Neutrophil (primary cell): ENCODE results near the gene OR5B3.
"Not testable (repeated sequence)": the region's sequence is repeated elsewhere in the genome, so short reads cannot be mapped to it uniquely, and the experiment has no call there.

Experiments
- H3K27ac ChIP-seq: fragments of 200-600 bp; sonication (generic); 2 replicates; pipeline ENCODE4 v1.5.1; 2016; ENCODE audit warnings: mild to moderate bottlenecking, moderate library complexity
- H3K27me3 ChIP-seq: fragments of 200-600 bp; sonication (generic); 2 replicates; pipeline ENCODE4 v1.6.0; 2016; ENCODE audit warnings: mild to moderate bottlenecking
- H3K36me3 ChIP-seq: fragments of 200-600 bp; sonication (generic); 2 replicates; pipeline ENCODE4 v1.5.1; 2017
- H3K4me1 ChIP-seq, 2 experiments: fragments of 200-600 bp in 1 of 2; sonication (generic) in 1 of 2; 1 replicate in 1 of 2; 2 replicates in 1 of 2; pipeline versions ENCODE4 v1.5.1 to v1.6.1; 2013 to 2016; ENCODE audit warnings: low read depth in 1 of 2, low read length in 1 of 2, mild to moderate bottlenecking in 1 of 2, moderate library complexity in 1 of 2; ENCODE audit not compliant: control insufficient read depth in 1 of 2, insufficient read depth in 1 of 2
- H3K4me3 ChIP-seq, 2 experiments: fragments of 200-600 bp in 1 of 2; sonication (generic) in 1 of 2; 1 replicate in 1 of 2; 2 replicates in 1 of 2; pipeline ENCODE4 v1.5.1; 2013 to 2016; ENCODE audit warnings: low read depth in 1 of 2, low read length in 1 of 2, mild to moderate bottlenecking in 1 of 2, moderate library complexity in 1 of 2
- H3K9me3 ChIP-seq: fragments of 200-600 bp; sonication (generic); 2 replicates; pipeline ENCODE4 v1.5.1; 2016
- CTCF ChIP-seq: fragments of 200-600 bp; sonication (generic); IDR thresholded peaks from 2 replicates; pipeline ENCODE4 v1.5.1; 2016; ENCODE audit warnings: antibody characterized with exemption

OR5B3 gene

DNA sequence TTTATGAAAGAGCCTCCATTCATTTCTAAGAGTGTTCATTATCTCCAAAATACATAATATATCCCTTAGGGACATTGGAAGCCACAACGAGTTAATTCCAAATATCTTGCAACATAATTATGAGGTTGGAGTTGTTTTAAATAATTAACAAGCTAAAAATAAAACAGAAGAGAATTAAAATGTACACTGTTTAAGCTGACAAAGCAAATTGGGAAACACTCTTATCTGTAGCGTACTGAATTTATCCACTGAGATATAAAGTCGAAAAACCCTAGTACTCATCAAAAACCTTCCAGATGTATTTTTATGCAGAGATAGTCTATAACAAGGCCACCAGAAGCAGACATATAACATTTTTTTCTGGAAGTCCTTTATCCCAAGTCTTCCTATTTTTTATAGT is 27.5 kb upstream of the OR5B3 start:
- H3K4me3 ChIP-seq: no peak overlapping the region
- TF ChIP-seq CTCF: no peak
- no peaks in the 10 kb centered on the region for H3K9me3 ChIP-seq
- H3K36me3 ChIP-seq: no peaks in the 10 kb centered on the region
- no peaks in the 10 kb centered on the region for H3K4me1 ChIP-seq
- H3K27ac ChIP-seq: no peak overlapping the region
- H3K27me3 ChIP-seq: no peaks in the 10 kb centered on the region

DNA sequence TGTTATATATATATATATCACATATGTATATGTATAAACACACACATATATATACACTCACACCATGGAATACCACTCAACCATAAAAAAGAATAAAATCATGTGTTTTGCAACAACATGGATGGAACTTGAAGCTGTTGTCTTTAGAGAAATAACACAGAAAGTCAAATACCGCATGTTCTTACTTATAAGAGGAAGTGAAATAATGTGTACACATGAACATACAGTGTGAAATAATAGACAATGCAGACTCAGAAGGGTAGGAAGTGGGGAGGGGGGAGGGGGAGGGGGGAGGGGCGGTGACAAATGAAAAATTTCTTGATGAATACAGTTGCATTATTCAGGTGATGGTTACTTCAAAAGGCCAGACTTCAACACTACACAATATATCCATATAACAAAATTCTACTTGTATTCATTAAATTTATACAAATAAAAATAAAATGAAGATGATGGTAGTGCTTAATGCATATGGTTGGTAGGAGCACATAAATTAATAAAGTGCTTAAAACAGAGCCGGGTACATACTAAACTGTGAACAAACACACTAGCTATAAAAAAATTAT is 27.0 kb upstream of the OR5B3 start:
- no peaks in the 10 kb centered on the region for H3K9me3 ChIP-seq
- no peak overlapping the region for H3K27ac ChIP-seq
- TF ChIP-seq CTCF: no peak
- no peaks in the 10 kb centered on the region for H3K27me3 ChIP-seq
- H3K36me3 ChIP-seq: no peaks in the 10 kb centered on the region
- H3K4me3 ChIP-seq: no peak overlapping the region
- H3K4me1 ChIP-seq: no peaks in the 10 kb centered on the region

DNA sequence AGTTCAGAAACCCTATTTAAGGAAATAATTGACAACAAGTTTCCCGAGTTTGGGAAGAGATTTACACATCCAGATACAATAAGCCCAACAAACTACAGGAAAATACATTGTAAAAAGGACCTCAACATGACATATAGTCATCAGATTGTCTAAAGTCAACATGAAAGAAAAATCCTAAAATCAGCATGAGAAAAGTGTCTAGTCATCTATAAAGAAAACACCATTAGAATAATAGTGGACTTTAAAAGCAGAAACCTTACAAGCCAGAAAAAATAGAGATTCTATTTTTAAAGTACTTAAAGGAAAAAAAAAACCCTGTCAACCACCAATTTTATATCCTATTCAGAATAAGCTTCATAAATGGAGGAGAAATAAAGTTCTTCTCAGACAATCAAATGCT is 22.6 kb upstream of the OR5B3 start:
- no peaks in the 10 kb centered on the region for H3K27me3 ChIP-seq
- H3K4me1 ChIP-seq: no peaks in the 10 kb centered on the region
- H3K9me3 ChIP-seq: no peaks in the 10 kb centered on the region
- no peak overlapping the region for H3K4me3 ChIP-seq
- no peaks in the 10 kb centered on the region for H3K36me3 ChIP-seq
- TF ChIP-seq CTCF: no peak
- H3K27ac ChIP-seq: no peak overlapping the region

DNA sequence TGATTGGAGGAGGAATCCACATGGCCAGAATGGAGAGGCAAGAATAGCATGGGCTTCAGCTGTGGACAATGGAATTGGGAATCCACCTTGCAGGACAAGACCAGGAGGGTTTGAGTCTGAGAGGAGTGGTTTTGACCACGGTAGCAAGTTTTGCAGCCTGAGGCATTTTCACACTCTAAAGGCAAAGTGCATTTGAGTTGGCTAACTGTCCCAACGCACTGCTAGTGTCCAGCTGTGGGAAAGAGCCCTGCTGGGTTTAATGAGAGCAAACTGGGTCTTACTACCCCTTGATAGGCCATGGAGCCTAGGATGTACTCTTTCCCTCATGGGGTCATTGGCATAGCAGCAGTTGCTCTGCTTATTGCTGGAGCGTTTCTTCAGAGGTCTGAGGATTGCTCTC is 21.3 kb upstream of the OR5B3 start, which contains the start of gene OR5B2:
Gene OR5B2, minus strand, starts transcription at position 101 of the 400 bp plus-strand sequence. CDS start 4,860 bp downstream, outside the sequence.
- Histone ChIP-seq H3K4me1 (no peaks in the 10 kb centered on the region), H3K27me3 (no peaks in the 10 kb centered on the region), H3K9me3 (no peaks in the 10 kb centered on the region), H3K4me3 (no peak within 1 kb of the TSS), H3K27ac (no peak within 1 kb of the TSS), H3K36me3 (no peaks in the 10 kb centered on the region)
- TF ChIP-seq CTCF: no peak

GRCh38 chr11:58399622-58400021 is 7.1 kb downstream of the OR5B3 start:
- H3K9me3 ChIP-seq, H3K27me3 ChIP-seq, H3K27ac ChIP-seq, H3K4me3 ChIP-seq, H3K36me3 ChIP-seq, H3K4me1 ChIP-seq: not testable (repeated sequence)

DNA sequence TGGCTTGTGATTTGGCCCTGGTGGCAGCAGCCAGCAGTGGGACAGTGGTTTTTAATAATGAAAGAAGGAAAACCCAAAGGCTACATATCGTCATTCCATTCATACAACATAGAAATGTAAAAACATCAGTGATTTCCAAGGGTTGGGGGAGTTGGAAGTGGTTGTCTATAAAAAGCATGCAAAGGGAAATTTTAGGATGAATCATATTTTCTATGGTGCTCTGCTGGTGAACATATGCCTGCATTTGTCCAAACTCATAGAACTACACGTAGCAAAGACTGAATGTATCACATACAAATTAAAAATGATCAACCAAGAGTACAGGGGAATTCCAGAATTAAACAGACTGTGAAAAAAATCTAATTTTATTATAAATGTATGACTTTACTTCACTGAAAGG is 11.1 kb downstream of the OR5B3 start:
- Histone ChIP-seq H3K9me3 (no peaks in the 10 kb centered on the region), H3K36me3 (no peaks in the 10 kb centered on the region), H3K4me1 (no peaks in the 10 kb centered on the region), H3K4me3 (no peak overlapping the region), H3K27me3 (no peaks in the 10 kb centered on the region), H3K27ac (no peak overlapping the region)
- no peak for TF ChIP-seq CTCF
